A549 (cell line): ENCODE measurements around the gene ACTRT2. TPM values are rescaled to one million over a fixed set of nuclear protein-coding genes. Genes with fewer than 3 reads are reported as not detected.

Experiments
- ATAC-seq, 2 experiments: fragments of 200-7000 bp in 1 of 2; fragments of >200 bp in 1 of 2; cut with Nextera tagmentation in 1 of 2; cut with Tn5 transposase in 1 of 2; 3 replicates each; pipeline versions ENCODE4 v1.8.0 to v1.9.1; 2018 to 2020; ENCODE audit warnings: mild to moderate bottlenecking in 1 of 2, moderate library complexity in 1 of 2
- CTCF ChIA-PET: fragments of 300-600 bp; sonication (Branson Sonifier 250); formaldehyde crosslinking; extraction: SDS; loops from one replicate; lab custom pipeline; 2021; ENCODE audit warnings: antibody characterized with exemption, inconsistent platforms; lab: Yijun Ruan, JAX
- POLR2A ChIA-PET: fragments of 350-600 bp; formaldehyde crosslinking; extraction: SDS; loops from one replicate; lab custom pipeline; 2021; ENCODE audit warnings: antibody characterized with exemption, inconsistent platforms; lab: Yijun Ruan, JAX
- DNase-seq, 2 experiments: peaks; one replicate each; pipeline versions ENCODE4 v3.0.0 to v3.0.0-alpha.2; 2011 to 2016; ENCODE audit warnings: low read depth in 1 of 2, low spot score in 1 of 2
- FAIRE-seq: peaks from 2 replicates; lab custom pipeline; 2011; peaks lifted over from hg19 to GRCh38; lab: Jason Lieb, UNC
- H3K27ac ChIP-seq, 2 experiments: fragments of >200 bp; sonication (Bioruptor Twin); formaldehyde crosslinking; 3 replicates each; pipeline ENCODE4 v1.5.1; 2016 to 2017
- H3K4me1 ChIP-seq: fragments of >200 bp; sonication (Bioruptor Twin); formaldehyde crosslinking; 3 replicates; pipeline ENCODE4 v1.6.1; 2016
- H3K4me2 ChIP-seq: fragments of >200 bp; sonication (Bioruptor Twin); formaldehyde crosslinking; 3 replicates; pipeline ENCODE4 v1.6.1; 2016
- H3K4me3 ChIP-seq: fragments of >200 bp; sonication (Bioruptor Twin); formaldehyde crosslinking; 3 replicates; pipeline ENCODE4 v1.5.1; 2016
- H3K9me3 ChIP-seq: fragments of >200 bp; sonication (Bioruptor Twin); formaldehyde crosslinking; 3 replicates; pipeline ENCODE4 v1.6.1; 2016
- BHLHE40 ChIP-seq: IDR thresholded peaks from 2 replicates; pipeline ENCODE4 v1.6.1; 2012; ENCODE audit warnings: low read depth, low read length, inconsistent platforms
- EP300 ChIP-seq, 2 experiments: fragments of >200 bp; sonication (Bioruptor Twin); formaldehyde crosslinking; IDR thresholded peaks; 2 replicates in 1 of 2; 3 replicates in 1 of 2; pipeline ENCODE4 v1.6.1; 2016 to 2017
- FOSB ChIP-seq: fragments of 250-450 bp; sonication (Bioruptor Pico); IDR thresholded peaks from 2 replicates; pipeline ENCODE4 v1.5.0; 2020; ENCODE audit warnings: mild to moderate bottlenecking, moderate library complexity
- FOXS1 ChIP-seq: fragments of 250-450 bp; sonication (Bioruptor Pico); IDR thresholded peaks from 2 replicates; pipeline ENCODE4 v1.5.0; 2020; ENCODE audit warnings: mild to moderate bottlenecking, moderate library complexity
- HOXA7 ChIP-seq: fragments of 250-450 bp; sonication (Bioruptor Pico); IDR thresholded peaks from 2 replicates; pipeline ENCODE4 v1.5.0; 2020; ENCODE audit warnings: mild to moderate bottlenecking, moderate library complexity
- JUNB ChIP-seq: fragments of >200 bp; sonication (Bioruptor Twin); formaldehyde crosslinking; IDR thresholded peaks from 2 replicates; pipeline ENCODE4 v1.6.1; 2016
- KDM1A ChIP-seq: fragments of 200-600 bp; sonication (generic); IDR thresholded peaks from 2 replicates; pipeline ENCODE4 v1.6.1; 2016; ENCODE audit warnings: low read depth, mild to moderate bottlenecking
- MYC ChIP-seq: IDR thresholded peaks from 2 replicates; pipeline ENCODE4 v1.6.1; 2012; ENCODE audit warnings: mild to moderate bottlenecking, inconsistent platforms, low read length, improper control_type of control experiment, borderline replicate concordance
- NPAS2 ChIP-seq: fragments of 250-450 bp; sonication (Bioruptor Pico); IDR thresholded peaks from 2 replicates; pipeline ENCODE4 v1.8.0; 2022; ENCODE audit warnings: mild to moderate bottlenecking, moderate library complexity, borderline replicate concordance
- PHF8 ChIP-seq: fragments of 200-600 bp; sonication (generic); IDR thresholded peaks from 2 replicates; pipeline ENCODE4 v1.6.1; 2016; ENCODE audit warnings: low read depth, mild to moderate bottlenecking, antibody characterized with exemption, moderate library complexity, borderline replicate concordance
- RCOR1 ChIP-seq: fragments of 150-350 bp; IDR thresholded peaks from 2 replicates; pipeline ENCODE4 v1.6.1; 2014; ENCODE audit warnings: antibody characterized with exemption, low read length, low read depth
- TP53 ChIP-seq: fragments of 250-450 bp; sonication (Bioruptor Pico); IDR thresholded peaks from 2 replicates; pipeline ENCODE4 v1.5.0; 2021; ENCODE audit warnings: mild to moderate bottlenecking, moderate library complexity
- ZC3H11A ChIP-seq: fragments of 450-650 bp; IDR thresholded peaks from 2 replicates; pipeline ENCODE4 v1.6.1; 2014; ENCODE audit warnings: antibody characterized with exemption, mild to moderate bottlenecking
- WGBS: methylation state at CpG from one replicate; pipeline ENCODE4 v1.1.6; 2017; ENCODE audit errors: missing lambda C conversion rate; 5-methylcytosine and 5-hydroxymethylcytosine counted together
- polyA plus RNA-seq, 4 experiments: library from polyadenylated mRNA; depleted of rRNA in 3 of 4; stranded (reverse); fragments of >200 nt; fragmentation: RNase III in 1 of 4; extraction: RNeasy Plus Mini Kit Qiagen cat#74134 plus additional on column Dnase treatment in 1 of 4; gene quantifications; 2 replicates in 3 of 4; 3 replicates in 1 of 4; pipeline ENCODE4 v1.2.3, GENCODE V29; 2011 to 2017
- TF ChIP-seq, protein P1 (sequence below): fragments of 250-450 bp; sonication (Bioruptor Pico); IDR thresholded peaks from 2 replicates; pipeline ENCODE4 v1.5.0; 2021; ENCODE audit warnings: mild to moderate bottlenecking, moderate library complexity, borderline replicate concordance
- TF ChIP-seq, protein P2 (sequence below): IDR thresholded peaks from 2 replicates; pipeline ENCODE4 v1.6.1; 2012; ENCODE audit warnings: low read depth, borderline replicate concordance
- TF ChIP-seq, protein P3 (sequence below): IDR thresholded peaks from 2 replicates; pipeline ENCODE4 v1.6.1; 2012
- TF ChIP-seq, protein P4 (sequence below): fragments of >200 bp; sonication (Bioruptor Twin); formaldehyde crosslinking; IDR thresholded peaks from 3 replicates; pipeline ENCODE4 v1.5.1; 2016
- TF ChIP-seq, protein P5 (sequence below): fragments of 200-600 bp; sonication (generic); IDR thresholded peaks from 2 replicates; pipeline ENCODE4 v1.6.1; 2016; ENCODE audit warnings: antibody characterized with exemption, mild to moderate bottlenecking, moderate library complexity

ACTRT2 gene
- polyA plus RNA-seq, 2 of the 4 experiments (the other 2 are of a cell fraction): not detected

DNA sequence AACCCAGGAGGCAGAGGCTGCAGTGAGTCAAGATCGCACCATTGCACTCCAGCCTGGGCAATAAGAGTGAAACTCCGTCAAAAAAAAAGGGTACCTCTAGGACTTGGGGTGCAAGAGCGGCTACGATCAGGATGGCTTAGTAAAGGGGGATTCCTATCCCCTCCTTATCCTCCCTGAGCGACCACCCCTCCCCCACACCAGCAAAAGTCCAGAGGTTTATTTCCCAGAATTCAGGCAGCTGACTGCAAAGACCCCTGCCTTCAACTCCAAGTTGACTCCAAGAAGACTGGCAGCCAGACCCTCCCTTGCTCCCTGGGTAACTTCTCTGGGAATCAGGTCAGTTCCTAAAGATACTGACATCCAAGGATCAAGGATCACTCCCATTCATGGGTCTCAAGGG lies 35.4 kb downstream of the ACTRT2 start:
- H3K4me1 ChIP-seq: no peaks in the 10 kb centered on the region
- no peak overlapping the region for H3K4me2 ChIP-seq
- no peak overlapping the region for H3K4me3 ChIP-seq
- DNase-seq (no peak), ATAC-seq (no peak), FAIRE-seq (no peak)
- H3K27ac ChIP-seq: no peak overlapping the region
- TF ChIP-seq, protein P1, sequence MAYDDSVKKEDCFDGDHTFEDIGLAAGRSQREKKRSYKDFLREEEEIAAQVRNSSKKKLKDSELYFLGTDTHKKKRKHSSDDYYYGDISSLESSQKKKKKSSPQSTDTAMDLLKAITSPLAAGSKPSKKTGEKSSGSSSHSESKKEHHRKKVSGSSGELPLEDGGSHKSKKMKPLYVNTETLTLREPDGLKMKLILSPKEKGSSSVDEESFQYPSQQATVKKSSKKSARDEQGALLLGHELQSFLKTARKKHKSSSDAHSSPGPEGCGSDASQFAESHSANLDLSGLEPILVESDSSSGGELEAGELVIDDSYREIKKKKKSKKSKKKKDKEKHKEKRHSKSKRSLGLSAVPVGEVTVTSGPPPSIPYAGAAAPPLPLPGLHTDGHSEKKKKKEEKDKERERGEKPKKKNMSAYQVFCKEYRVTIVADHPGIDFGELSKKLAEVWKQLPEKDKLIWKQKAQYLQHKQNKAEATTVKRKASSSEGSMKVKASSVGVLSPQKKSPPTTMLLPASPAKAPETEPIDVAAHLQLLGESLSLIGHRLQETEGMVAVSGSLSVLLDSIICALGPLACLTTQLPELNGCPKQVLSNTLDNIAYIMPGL: no peak
- TF ChIP-seq, protein P2, sequence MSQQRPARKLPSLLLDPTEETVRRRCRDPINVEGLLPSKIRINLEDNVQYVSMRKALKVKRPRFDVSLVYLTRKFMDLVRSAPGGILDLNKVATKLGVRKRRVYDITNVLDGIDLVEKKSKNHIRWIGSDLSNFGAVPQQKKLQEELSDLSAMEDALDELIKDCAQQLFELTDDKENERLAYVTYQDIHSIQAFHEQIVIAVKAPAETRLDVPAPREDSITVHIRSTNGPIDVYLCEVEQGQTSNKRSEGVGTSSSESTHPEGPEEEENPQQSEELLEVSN: no peak
- TF ChIP-seq NPAS2 (no peak), TP53 (no peak), PHF8 (no peak), KDM1A (no peak), MYC (no peak), ZC3H11A (no peak), FOSB (CRISPR knock-in tag) (no peak), HOXA7 (CRISPR knock-in tag) (no peak), FOXS1 (CRISPR knock-in tag) (no peak), RCOR1 (no peak), BHLHE40 (no peak), JUNB (no peak), EP300 (IDR thresholded peaks at IDR 0.05) (no peak)
- TF ChIP-seq, protein P3, sequence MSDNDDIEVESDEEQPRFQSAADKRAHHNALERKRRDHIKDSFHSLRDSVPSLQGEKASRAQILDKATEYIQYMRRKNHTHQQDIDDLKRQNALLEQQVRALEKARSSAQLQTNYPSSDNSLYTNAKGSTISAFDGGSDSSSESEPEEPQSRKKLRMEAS: no peak
- TF ChIP-seq, protein P4, sequence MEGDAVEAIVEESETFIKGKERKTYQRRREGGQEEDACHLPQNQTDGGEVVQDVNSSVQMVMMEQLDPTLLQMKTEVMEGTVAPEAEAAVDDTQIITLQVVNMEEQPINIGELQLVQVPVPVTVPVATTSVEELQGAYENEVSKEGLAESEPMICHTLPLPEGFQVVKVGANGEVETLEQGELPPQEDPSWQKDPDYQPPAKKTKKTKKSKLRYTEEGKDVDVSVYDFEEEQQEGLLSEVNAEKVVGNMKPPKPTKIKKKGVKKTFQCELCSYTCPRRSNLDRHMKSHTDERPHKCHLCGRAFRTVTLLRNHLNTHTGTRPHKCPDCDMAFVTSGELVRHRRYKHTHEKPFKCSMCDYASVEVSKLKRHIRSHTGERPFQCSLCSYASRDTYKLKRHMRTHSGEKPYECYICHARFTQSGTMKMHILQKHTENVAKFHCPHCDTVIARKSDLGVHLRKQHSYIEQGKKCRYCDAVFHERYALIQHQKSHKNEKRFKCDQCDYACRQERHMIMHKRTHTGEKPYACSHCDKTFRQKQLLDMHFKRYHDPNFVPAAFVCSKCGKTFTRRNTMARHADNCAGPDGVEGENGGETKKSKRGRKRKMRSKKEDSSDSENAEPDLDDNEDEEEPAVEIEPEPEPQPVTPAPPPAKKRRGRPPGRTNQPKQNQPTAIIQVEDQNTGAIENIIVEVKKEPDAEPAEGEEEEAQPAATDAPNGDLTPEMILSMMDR: no peak
- TF ChIP-seq, protein P5, sequence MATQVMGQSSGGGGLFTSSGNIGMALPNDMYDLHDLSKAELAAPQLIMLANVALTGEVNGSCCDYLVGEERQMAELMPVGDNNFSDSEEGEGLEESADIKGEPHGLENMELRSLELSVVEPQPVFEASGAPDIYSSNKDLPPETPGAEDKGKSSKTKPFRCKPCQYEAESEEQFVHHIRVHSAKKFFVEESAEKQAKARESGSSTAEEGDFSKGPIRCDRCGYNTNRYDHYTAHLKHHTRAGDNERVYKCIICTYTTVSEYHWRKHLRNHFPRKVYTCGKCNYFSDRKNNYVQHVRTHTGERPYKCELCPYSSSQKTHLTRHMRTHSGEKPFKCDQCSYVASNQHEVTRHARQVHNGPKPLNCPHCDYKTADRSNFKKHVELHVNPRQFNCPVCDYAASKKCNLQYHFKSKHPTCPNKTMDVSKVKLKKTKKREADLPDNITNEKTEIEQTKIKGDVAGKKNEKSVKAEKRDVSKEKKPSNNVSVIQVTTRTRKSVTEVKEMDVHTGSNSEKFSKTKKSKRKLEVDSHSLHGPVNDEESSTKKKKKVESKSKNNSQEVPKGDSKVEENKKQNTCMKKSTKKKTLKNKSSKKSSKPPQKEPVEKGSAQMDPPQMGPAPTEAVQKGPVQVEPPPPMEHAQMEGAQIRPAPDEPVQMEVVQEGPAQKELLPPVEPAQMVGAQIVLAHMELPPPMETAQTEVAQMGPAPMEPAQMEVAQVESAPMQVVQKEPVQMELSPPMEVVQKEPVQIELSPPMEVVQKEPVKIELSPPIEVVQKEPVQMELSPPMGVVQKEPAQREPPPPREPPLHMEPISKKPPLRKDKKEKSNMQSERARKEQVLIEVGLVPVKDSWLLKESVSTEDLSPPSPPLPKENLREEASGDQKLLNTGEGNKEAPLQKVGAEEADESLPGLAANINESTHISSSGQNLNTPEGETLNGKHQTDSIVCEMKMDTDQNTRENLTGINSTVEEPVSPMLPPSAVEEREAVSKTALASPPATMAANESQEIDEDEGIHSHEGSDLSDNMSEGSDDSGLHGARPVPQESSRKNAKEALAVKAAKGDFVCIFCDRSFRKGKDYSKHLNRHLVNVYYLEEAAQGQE: no peak
- 10% methylated on average over 5 of the region's 5 CpGs for whole genome bisulfite sequencing
- ChIA-PET POLR2A (no interaction called here), CTCF (interaction anchor here (0.6 kb wide), 1 partner anchor 262 kb away, joined by 3 read pairs; no protein-coding TSS in a partner anchor)
- H3K9me3 ChIP-seq: no peaks in the 10 kb centered on the region

DNA sequence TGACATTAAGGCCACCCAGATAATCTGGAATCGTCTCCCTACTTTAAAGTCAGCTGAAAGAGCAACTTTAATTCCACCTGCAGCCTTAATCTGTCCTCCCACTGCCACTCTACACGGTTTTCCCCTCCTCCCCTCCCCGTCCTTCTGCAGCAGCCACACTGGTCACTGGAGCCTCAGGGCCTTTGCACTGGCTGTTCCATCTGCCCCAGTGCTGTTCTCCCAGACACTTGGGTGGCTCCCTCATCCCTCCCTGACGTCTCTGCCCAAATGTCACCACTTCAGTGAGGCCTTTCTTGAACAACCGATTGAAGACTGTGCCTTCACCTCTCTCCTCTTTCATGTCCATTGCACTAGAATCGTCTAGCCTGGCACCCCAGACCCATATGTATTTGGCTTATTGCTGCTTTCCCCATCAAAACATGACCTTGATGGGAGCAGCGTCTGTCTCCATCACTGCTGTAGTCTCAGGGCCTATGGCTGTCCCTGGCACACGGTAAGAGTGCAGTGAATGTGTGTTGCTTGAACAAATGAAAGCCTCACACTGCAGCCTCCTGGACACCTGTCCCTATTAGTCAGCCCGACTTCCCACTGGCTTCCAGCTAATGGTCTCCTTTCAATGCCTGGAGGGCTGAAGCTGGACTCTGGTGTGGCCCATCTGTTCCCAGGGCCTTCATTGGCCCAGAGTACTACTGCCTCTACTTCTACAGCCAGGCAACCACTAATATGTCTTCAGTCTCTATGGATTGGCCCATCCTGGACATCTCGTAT lies 37.2 kb downstream of the ACTRT2 start:
- DNase-seq (no peak), ATAC-seq (no peak), FAIRE-seq (no peak)
- no peaks in the 10 kb centered on the region for H3K9me3 ChIP-seq
- 6% methylated on average over 8 of the region's 10 CpGs for WGBS
- no peak overlapping the region for H3K27ac ChIP-seq
- no peak overlapping the region for H3K4me2 ChIP-seq
- H3K4me1 ChIP-seq: no peaks in the 10 kb centered on the region
- ChIA-PET POLR2A (no interaction called here), CTCF (no interaction called here)
- no peak for TF ChIP-seq FOXS1 (CRISPR knock-in tag)
- H3K4me3 ChIP-seq: no peak overlapping the region
